ENCODE data around the gene HES5. TPM values are rescaled to one million over a fixed set of nuclear protein-coding genes. Genes with fewer than 3 reads are reported as not detected.
"Not testable (repeated sequence)": the region's sequence is repeated elsewhere in the genome, so short reads cannot be mapped to it uniquely, and the experiment has no call there.

Gene HES5
- 1 to 10 TPM in 1 of 2 donors, not detected in 1; 2.6 TPM for total RNA-seq

- TF ChIP-seq CTCF (IDR thresholded peaks at IDR 0.05) (no peak), POLR2A (IDR thresholded peaks at IDR 0.05) (no peak), POLR2AphosphoS5 (IDR thresholded peaks at IDR 0.05) (no peak)
- no peaks in the 10 kb centered on the region for H3K27me3 ChIP-seq (replicated peaks; ENCODE audit: insufficient read depth)
- peak within 1 kb of the TSS; percentile 14 to 33 for H3K27ac ChIP-seq
- no peaks in the 10 kb centered on the region for H3K36me3 ChIP-seq
- intact Hi-C loops (cut with DNase I) = loop anchor here (10.0 kb wide), 1 partner anchor 335 kb away; the partner anchor contains the start of gene FAAP20
- 3% methylated on average over 49 of the region's 91 CpGs for WGBS
- no peaks in the 10 kb centered on the region for H3K9me3 ChIP-seq
- peak within 1 kb of the TSS in 1 of 2 donors; percentile 16 for H3K4me3 ChIP-seq
- no peak for DNase-seq (ENCODE audit: low spot score)
- H3K4me1 ChIP-seq (replicated peaks) = peaks cover 15% of the 10 kb centered on the region
Observed at GRCh38 chr1:2529784-2530512, at the start of gene HES5. Gene HES5, minus strand, starts transcription at chr1:2530263. Its CDS starts 99 bp downstream, at chr1:2530164.

DNA sequence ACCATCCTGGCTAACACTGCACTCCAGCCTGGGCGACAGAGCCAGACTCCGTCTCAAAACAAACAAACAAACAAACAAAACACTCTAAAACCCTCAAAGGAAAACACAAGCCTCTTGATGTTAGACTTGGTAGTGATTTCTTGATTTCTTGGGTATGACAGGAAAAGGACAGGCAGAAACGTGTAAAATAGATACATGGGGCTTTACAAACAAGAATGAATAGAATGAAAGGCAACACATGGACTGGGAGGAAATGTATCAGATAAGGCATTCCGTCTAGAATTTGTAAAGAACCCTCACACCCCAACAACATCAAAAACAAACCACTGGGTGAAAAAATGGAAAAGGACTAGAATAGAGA is 48.7 kb upstream of the HES5 start:
- WGBS = 47% methylated on average over 4 of the region's 4 CpGs
- Histone ChIP-seq H3K27ac (peak overlapping the region; percentile 63 to 74), H3K9me3 (no peaks in the 10 kb centered on the region), H3K27me3 (replicated peaks; ENCODE audit: insufficient read depth) (no peaks in the 10 kb centered on the region), H3K4me3 (no peak overlapping the region), H3K36me3 (no peaks in the 10 kb centered on the region), H3K4me1 (replicated peaks) (peaks cover 9% of the 10 kb centered on the region)
- no peak for TF ChIP-seq CTCF (IDR thresholded peaks at IDR 0.05)
- TF ChIP-seq POLR2AphosphoS5 (IDR thresholded peaks at IDR 0.05) = no peak
- TF ChIP-seq POLR2A (IDR thresholded peaks at IDR 0.05) = no peak
- intact Hi-C loops (cut with DNase I) = no loop called here
- no peak for DNase-seq (ENCODE audit: low spot score)

GRCh38 chr1:2577565-2578075 is 47.6 kb upstream of the HES5 start:
- H3K36me3 ChIP-seq; H3K9me3 ChIP-seq; H3K27me3 ChIP-seq (replicated peaks; ENCODE audit: insufficient read depth); intact Hi-C loops (cut with DNase I); H3K4me1 ChIP-seq (replicated peaks); DNase-seq (ENCODE audit: low spot score): not testable (repeated sequence)
- WGBS = 79% methylated on average over 23 of the region's 23 CpGs
- Histone ChIP-seq H3K4me3 (peak overlapping the region in 1 of 2 donors; percentile 11), H3K27ac (peak overlapping the region; percentile 63 to 74)

GRCh38 chr1:2575801-2576663 is 46.0 kb upstream of the HES5 start:
- intact Hi-C loops (cut with DNase I) = no loop called here
- H3K4me1 ChIP-seq (replicated peaks) = peaks cover 9% of the 10 kb centered on the region
- no peak overlapping the region for H3K4me3 ChIP-seq
- H3K27me3 ChIP-seq (replicated peaks; ENCODE audit: insufficient read depth) = no peaks in the 10 kb centered on the region
- WGBS = 85% methylated on average over 23 of the region's 23 CpGs
- DNase-seq (ENCODE audit: low spot score) = no peak
- no peaks in the 10 kb centered on the region for H3K36me3 ChIP-seq
- no peaks in the 10 kb centered on the region for H3K9me3 ChIP-seq
- no peak overlapping the region for H3K27ac ChIP-seq
- no peak for TF ChIP-seq CTCF (IDR thresholded peaks at IDR 0.05)
- TF ChIP-seq POLR2AphosphoS5 (IDR thresholded peaks at IDR 0.05) = no peak
- no peak for TF ChIP-seq POLR2A (IDR thresholded peaks at IDR 0.05)

DNA sequence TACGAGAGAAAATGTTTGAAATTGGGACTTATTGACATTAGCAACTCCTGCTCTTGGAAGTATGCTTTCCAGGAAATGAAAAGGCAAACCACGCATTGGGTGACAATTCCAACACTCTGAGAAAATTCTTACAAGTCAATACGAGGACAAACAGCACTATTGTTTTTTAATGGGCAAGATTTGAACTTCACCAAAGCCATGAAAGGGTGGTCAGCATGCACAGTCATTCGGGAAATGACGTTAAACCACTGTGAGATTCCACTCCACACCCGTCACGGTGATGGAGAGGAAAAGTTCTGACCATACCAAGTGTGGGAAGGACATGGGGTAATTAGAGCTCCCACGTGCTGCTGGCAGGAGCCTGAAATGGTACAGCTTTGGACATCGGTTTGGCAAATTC is 44.3 kb upstream of the HES5 start:
- Histone ChIP-seq H3K9me3 (no peaks in the 10 kb centered on the region), H3K4me1 (replicated peaks) (peaks cover 9% of the 10 kb centered on the region), H3K4me3 (no peak overlapping the region), H3K27ac (no peak overlapping the region), H3K36me3 (no peaks in the 10 kb centered on the region), H3K27me3 (replicated peaks; ENCODE audit: insufficient read depth) (no peaks in the 10 kb centered on the region)
- DNase-seq (ENCODE audit: low spot score) = no peak
- intact Hi-C loops (cut with DNase I) = no loop called here
- no peak for TF ChIP-seq CTCF (IDR thresholded peaks at IDR 0.05)
- TF ChIP-seq POLR2A (IDR thresholded peaks at IDR 0.05) = no peak
- no peak for TF ChIP-seq POLR2AphosphoS5 (IDR thresholded peaks at IDR 0.05)
- 83% methylated on average over 9 of the region's 9 CpGs for WGBS

Data from prostate gland (tissue), 2 donors.